ENCODE results near the gene BPGM.

BPGM gene

GRCh38 chr7:134623193-134623592 lies 23.5 kb upstream of the BPGM start:
- DNase-seq (ENCODE audit: low read depth), result no peak
- H3K4me3 ChIP-seq (ENCODE audit: low read depth, low read length), result no peak overlapping the region
- in situ Hi-C loops (cut with HindIII; ENCODE audit: low sequenced_read_pairs), result no loop called here
- no peak for TF ChIP-seq CTCF (IDR thresholded peaks at IDR 0.05; ENCODE audit: low read depth, low read length, missing control alignments)

- no peak for TF ChIP-seq CTCF (IDR thresholded peaks at IDR 0.05; ENCODE audit: low read depth, low read length, missing control alignments)
- no peak overlapping the region for H3K4me3 ChIP-seq (ENCODE audit: low read depth, low read length)
- in situ Hi-C loops (cut with HindIII; ENCODE audit: low sequenced_read_pairs), result loop anchor here (5.0 kb wide), 1 partner anchor 72 kb away; no protein-coding TSS in a partner anchor
- DNase-seq (ENCODE audit: low read depth), result no peak
Measured at GRCh38 chr7:134625550-134625949, 21.1 kb upstream of the BPGM start.

- no peak for DNase-seq (ENCODE audit: low read depth)
- no peak overlapping the region for H3K4me3 ChIP-seq (ENCODE audit: low read depth, low read length)
- TF ChIP-seq CTCF (IDR thresholded peaks at IDR 0.05; ENCODE audit: low read depth, low read length, missing control alignments), result no peak
- in situ Hi-C loops (cut with HindIII; ENCODE audit: low sequenced_read_pairs), result loop anchor here (5.0 kb wide), 1 partner anchor 70 kb away; no protein-coding TSS in a partner anchor
Measured at GRCh38 chr7:134627109-134627774, 19.4 kb upstream of the BPGM start.

GRCh38 chr7:134627775-134628153 lies 18.9 kb upstream of the BPGM start:
- DNase-seq (ENCODE audit: low read depth), result no peak
- no peak overlapping the region for H3K4me3 ChIP-seq (ENCODE audit: low read depth, low read length)
- in situ Hi-C loops (cut with HindIII; ENCODE audit: low sequenced_read_pairs), result loop anchor here (5.0 kb wide), 1 partner anchor 70 kb away; no protein-coding TSS in a partner anchor
- TF ChIP-seq CTCF (IDR thresholded peaks at IDR 0.05; ENCODE audit: low read depth, low read length, missing control alignments), result no peak

GRCh38 chr7:134629445-134629844 lies 17.2 kb upstream of the BPGM start:
- no peak overlapping the region for H3K4me3 ChIP-seq (ENCODE audit: low read depth, low read length)
- TF ChIP-seq CTCF (IDR thresholded peaks at IDR 0.05; ENCODE audit: low read depth, low read length, missing control alignments), result no peak
- in situ Hi-C loops (cut with HindIII; ENCODE audit: low sequenced_read_pairs), result loop anchor here (5.0 kb wide), 1 partner anchor 68 kb away; no protein-coding TSS in a partner anchor
- no peak for DNase-seq (ENCODE audit: low read depth)

GRCh38 chr7:134630237-134630636 lies 16.4 kb upstream of the BPGM start:
- no peak for DNase-seq (ENCODE audit: low read depth)
- no peak for TF ChIP-seq CTCF (IDR thresholded peaks at IDR 0.05; ENCODE audit: low read depth, low read length, missing control alignments)
- in situ Hi-C loops (cut with HindIII; ENCODE audit: low sequenced_read_pairs), result no loop called here
- H3K4me3 ChIP-seq (ENCODE audit: low read depth, low read length), result no peak overlapping the region

Measured in astrocyte of the cerebellum (primary cell).